Gastrocnemius medialis (tissue), 4 donors: ENCODE measurements around the gene IL6ST. TPM values are rescaled to one million over a fixed set of nuclear protein-coding genes. Genes with fewer than 3 reads are reported as not detected.

ENCODE experiments used
- ATAC-seq, 2 donors: fragments of 150-250 bp; one replicate each; pipeline ENCODE4 v1.9.1; 2016
- DNase-seq, 2 donors: peaks; one replicate each; pipeline ENCODE4 v3.0.0-alpha.2; 2019
- H3K27ac ChIP-seq, 4 donors: fragments of 200-600 bp; sonication (generic); 1 replicate in 1 of 4; 2 replicates in 3 of 4; pipeline ENCODE4 v1.5.1; 2016 to 2018; ENCODE audit warnings: mild to moderate bottlenecking in 2 of 4, moderate library complexity in 1 of 4
- H3K27me3 ChIP-seq, 3 donors: fragments of 200-600 bp; sonication (generic) in 2 of 3; 1 replicate in 1 of 3; 2 replicates in 2 of 3; pipeline versions ENCODE4 v1.5.1 to v1.6.0; 2016 to 2019; ENCODE audit warnings: mild to moderate bottlenecking in 1 of 3, moderate library complexity in 1 of 3
- H3K36me3 ChIP-seq, 2 donors: fragments of 200-600 bp; sonication (generic) in 1 of 2; one replicate each; pipeline ENCODE4 v1.5.1; 2017 to 2018
- H3K4me1 ChIP-seq, 2 donors: fragments of 200-600 bp; sonication (generic) in 1 of 2; one replicate each; pipeline ENCODE4 v1.5.1; 2016 to 2017; ENCODE audit warnings: mild to moderate bottlenecking in 2 of 2
- H3K4me3 ChIP-seq, 4 donors: fragments of 200-600 bp; sonication (generic) in 3 of 4; 1 replicate in 1 of 4; 2 replicates in 3 of 4; pipeline ENCODE4 v1.5.1; 2016 to 2019; ENCODE audit warnings: mild to moderate bottlenecking in 2 of 4
- H3K9me3 ChIP-seq, 3 donors: fragments of 200-600 bp; sonication (generic) in 2 of 3; 1 replicate in 1 of 3; 2 replicates in 2 of 3; pipeline ENCODE4 v1.5.1; 2016 to 2019
- POLR2A ChIP-seq, 2 donors: fragments of 450-650 bp; IDR thresholded peaks; one replicate each; pipeline ENCODE4 v1.6.1; 2017; ENCODE audit warnings: antibody characterized with exemption in 2 of 2, mild to moderate bottlenecking in 2 of 2, moderate library complexity in 2 of 2
- in situ Hi-C, 4 donors: fragments of 200-750 bp; cut with MboI; loops; one replicate each; pipeline versions ENCODE4 v1.15.0 to v1.8.0; 2017; ENCODE audit warnings: low sequenced_read_pairs in 4 of 4
- intact Hi-C: fragments of 100-400 bp; cut with DNase I; formaldehyde crosslinking; loops from one replicate; pipeline ENCODE4 v1.15.1; 2023; ENCODE audit warnings: low total_unique reads
- total RNA-seq, 4 donors: library from RNA; depleted of rRNA; stranded (reverse); fragments of >200 nt; gene quantifications; one replicate each; pipeline versions ENCODE4 v1.1.0 to v1.2.3, GENCODE V29; 2016
- TF ChIP-seq, protein P1 (sequence below), 5 experiments: fragments of 450-650 bp in 3 of 5; fragments of 200-600 bp in 2 of 5; sonication (generic) in 2 of 5; IDR thresholded peaks in 4 of 5; conservative IDR thresholded peaks in 1 of 5; 1 replicate in 4 of 5; 2 replicates in 1 of 5; pipeline ENCODE4 v1.5.1; 2016 to 2019; ENCODE audit warnings: antibody characterized with exemption in 5 of 5, mild to moderate bottlenecking in 3 of 5, moderate library complexity in 3 of 5

Gene IL6ST
- total RNA-seq, 4 donors from 2014 or later: 128 to 228 (median 167) TPM

DNA sequence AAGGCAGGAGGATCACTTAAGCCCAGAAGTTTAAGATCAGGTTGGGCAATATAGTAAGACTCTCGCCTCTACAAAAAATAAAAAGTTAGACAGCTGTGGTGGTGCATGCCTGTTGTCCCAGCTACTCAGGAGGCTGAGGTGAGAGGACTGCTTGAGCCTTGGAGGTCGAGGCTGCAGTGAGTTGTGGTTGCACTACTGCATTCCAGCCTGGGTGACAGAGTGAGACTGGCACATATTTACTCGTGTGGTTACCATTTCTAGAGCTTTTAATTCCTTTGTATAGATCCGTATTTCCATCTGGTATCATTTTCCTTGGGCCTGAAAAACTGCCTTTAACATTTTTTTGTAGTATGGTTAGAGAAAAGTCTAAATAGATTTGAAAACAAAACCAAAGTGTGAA lies 7.8 kb downstream of the IL6ST start:
- Histone ChIP-seq H3K36me3 (peaks cover 0 to 14% of the 10 kb centered on the region in 2 donors), H3K4me1 (peaks cover 52 to 56% of the 10 kb centered on the region in 2 donors), H3K27me3 (no peaks in the 10 kb centered on the region), H3K4me3 (no peak overlapping the region), H3K9me3 (no peaks in the 10 kb centered on the region), H3K27ac (no peak overlapping the region)
- ATAC-seq (no peak), DNase-seq (no peak)
- no peak for TF ChIP-seq POLR2A (IDR thresholded peaks at IDR 0.05)
- intact Hi-C loops: no loop called here
- in situ Hi-C loops: loop anchor here in 3 of 4 donors (5.0 to 25.0 kb wide), 3 partner anchors 200 to 1200 kb away; no protein-coding TSS in a partner anchor

DNA sequence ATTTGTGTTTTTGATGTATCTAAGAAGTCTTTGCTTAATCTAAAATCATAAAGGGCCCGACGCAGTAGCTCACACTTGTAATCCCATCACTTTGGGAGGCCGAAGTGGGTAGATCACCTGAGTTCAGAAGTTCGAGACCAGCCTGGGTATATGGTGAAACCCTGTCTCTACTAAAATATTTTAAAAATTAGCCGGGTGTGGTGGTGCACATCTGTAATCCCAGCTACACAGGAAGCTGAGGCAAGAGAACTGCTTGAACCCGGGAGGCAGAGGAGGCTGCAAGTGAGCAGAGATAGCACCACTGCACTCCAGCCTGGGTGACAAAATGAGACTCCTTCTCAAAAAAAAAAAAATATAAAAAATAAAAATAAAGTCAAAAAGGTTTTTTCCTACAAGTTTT lies 9.6 kb downstream of the IL6ST start:
- in situ Hi-C loops (loop anchor here in 3 of 4 donors (5.0 to 25.0 kb wide), 3 partner anchors 202 to 1202 kb away; no protein-coding TSS in a partner anchor), intact Hi-C loops (no loop called here)
- Histone ChIP-seq H3K27me3 (no peaks in the 10 kb centered on the region), H3K4me3 (no peak overlapping the region), H3K36me3 (peaks cover 0 to 27% of the 10 kb centered on the region in 2 donors), H3K4me1 (peaks cover 42 to 44% of the 10 kb centered on the region in 2 donors), H3K27ac (peak overlapping the region in 1 of 4 donors; percentile 26), H3K9me3 (no peaks in the 10 kb centered on the region)
- TF ChIP-seq, protein P1, sequence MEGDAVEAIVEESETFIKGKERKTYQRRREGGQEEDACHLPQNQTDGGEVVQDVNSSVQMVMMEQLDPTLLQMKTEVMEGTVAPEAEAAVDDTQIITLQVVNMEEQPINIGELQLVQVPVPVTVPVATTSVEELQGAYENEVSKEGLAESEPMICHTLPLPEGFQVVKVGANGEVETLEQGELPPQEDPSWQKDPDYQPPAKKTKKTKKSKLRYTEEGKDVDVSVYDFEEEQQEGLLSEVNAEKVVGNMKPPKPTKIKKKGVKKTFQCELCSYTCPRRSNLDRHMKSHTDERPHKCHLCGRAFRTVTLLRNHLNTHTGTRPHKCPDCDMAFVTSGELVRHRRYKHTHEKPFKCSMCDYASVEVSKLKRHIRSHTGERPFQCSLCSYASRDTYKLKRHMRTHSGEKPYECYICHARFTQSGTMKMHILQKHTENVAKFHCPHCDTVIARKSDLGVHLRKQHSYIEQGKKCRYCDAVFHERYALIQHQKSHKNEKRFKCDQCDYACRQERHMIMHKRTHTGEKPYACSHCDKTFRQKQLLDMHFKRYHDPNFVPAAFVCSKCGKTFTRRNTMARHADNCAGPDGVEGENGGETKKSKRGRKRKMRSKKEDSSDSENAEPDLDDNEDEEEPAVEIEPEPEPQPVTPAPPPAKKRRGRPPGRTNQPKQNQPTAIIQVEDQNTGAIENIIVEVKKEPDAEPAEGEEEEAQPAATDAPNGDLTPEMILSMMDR (IDR thresholded peaks at IDR 0.05 in 4 of 5, conservative IDR thresholded peaks at IDR 0.05 in 1 of 5): no peak
- TF ChIP-seq POLR2A (IDR thresholded peaks at IDR 0.05): no peak
- no peak for ATAC-seq
- DNase-seq: no peak

DNA sequence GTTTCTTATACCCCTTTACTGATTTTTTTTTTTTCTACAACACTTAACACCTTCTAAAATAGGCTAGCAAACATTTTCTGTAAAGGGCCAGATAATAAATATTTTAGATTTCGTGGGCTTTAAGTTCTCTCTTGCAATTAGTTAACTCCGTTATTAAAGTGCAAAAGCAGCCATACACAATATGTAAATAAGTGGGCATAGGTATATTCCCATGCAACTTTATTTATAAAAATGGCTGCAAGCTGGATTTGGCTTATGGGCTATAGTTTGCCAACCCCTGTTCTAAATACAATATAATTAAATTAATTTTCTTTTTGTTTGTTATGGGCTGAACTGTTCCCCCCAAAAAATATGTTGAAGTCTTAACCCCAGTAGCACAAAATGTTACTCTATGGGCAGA lies 10.8 kb downstream of the IL6ST start:
- Histone ChIP-seq H3K27ac (peak overlapping the region in 2 of 4 donors; percentile 16 to 26), H3K4me3 (peak overlapping the region in 1 of 4 donors; percentile 4), H3K27me3 (no peaks in the 10 kb centered on the region), H3K4me1 (peaks cover 32 to 33% of the 10 kb centered on the region in 2 donors), H3K9me3 (no peaks in the 10 kb centered on the region), H3K36me3 (peaks cover 0 to 27% of the 10 kb centered on the region in 2 donors)
- DNase-seq (no peak), ATAC-seq (no peak)
- TF ChIP-seq, protein P1 (IDR thresholded peaks at IDR 0.05 in 4 of 5, conservative IDR thresholded peaks at IDR 0.05 in 1 of 5): no peak
- no peak for TF ChIP-seq POLR2A (IDR thresholded peaks at IDR 0.05)
- intact Hi-C loops (loop anchor here (5.0 kb wide), 1 partner anchor 853 kb away; no protein-coding TSS in a partner anchor), in situ Hi-C loops (loop anchor here in 3 of 4 donors (25.0 kb wide), 2 partner anchors 203 to 1203 kb away; no protein-coding TSS in a partner anchor)

DNA sequence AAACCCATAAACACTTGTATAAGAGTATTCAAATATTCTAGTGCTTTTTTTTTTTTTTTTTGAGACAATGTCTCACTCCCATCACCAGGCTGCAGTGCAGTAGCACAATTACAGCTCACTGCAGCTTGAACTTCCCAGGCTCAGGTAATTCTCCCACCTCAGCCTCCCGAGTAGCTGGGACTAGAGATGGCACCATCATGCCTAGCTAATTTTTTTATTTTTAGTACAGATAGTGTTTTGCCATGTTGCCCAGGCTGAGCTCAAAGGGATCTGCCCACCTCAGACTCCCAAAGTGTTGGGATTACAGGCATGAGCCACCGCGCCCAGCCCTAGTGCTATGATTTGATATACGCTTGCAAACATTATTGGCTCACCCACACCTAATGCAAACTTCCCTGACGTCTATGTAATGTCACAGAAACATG lies 11.8 kb downstream of the IL6ST start:
- intact Hi-C loops: loop anchor here (5.0 kb wide), 1 partner anchor 854 kb away; no protein-coding TSS in a partner anchor
- in situ Hi-C loops: loop anchor here in 3 of 4 donors (25.0 kb wide), 2 partner anchors 204 to 1204 kb away; no protein-coding TSS in a partner anchor

DNA sequence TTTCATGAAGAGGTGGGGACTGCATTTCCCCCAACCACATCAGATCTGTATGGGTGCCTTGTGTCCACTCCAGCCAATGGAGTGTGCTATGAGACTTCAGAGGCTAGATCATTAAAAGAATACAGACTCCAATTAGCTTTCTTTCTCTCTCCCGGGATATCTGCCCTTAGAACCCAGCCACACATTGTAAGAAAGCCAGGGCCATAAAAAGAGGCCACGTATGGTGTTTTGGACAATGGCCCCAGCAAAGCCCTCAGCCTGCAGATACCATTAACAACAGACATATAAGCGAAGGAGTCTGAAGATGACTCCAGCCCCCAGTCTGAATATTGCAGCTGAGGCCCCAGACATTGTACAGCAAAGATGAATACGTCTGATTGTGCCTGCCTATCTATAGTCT lies 21.5 kb downstream of the IL6ST start:
- intact Hi-C loops (no loop called here), in situ Hi-C loops (loop anchor here in 3 of 4 donors (25.0 kb wide), 2 partner anchors 661 to 686 kb away; partner anchors contain the start of genes DHX29 (in 1 of the 3) and MTREX (in 1 of the 3))
- Histone ChIP-seq H3K27me3 (no peaks in the 10 kb centered on the region), H3K27ac (no peak overlapping the region), H3K36me3 (peaks cover 3 to 18% of the 10 kb centered on the region in 2 donors), H3K4me1 (peaks cover 10 to 24% of the 10 kb centered on the region in 2 donors), H3K4me3 (no peak overlapping the region), H3K9me3 (no peaks in the 10 kb centered on the region)
- TF ChIP-seq, protein P1 (IDR thresholded peaks at IDR 0.05 in 4 of 5, conservative IDR thresholded peaks at IDR 0.05 in 1 of 5): no peak
- ATAC-seq (no peak), DNase-seq (no peak)

More for the DNA sequence above, 11.8 kb downstream of the IL6ST start:
- no peak overlapping the region for H3K4me3 ChIP-seq
- no peaks in the 10 kb centered on the region for H3K9me3 ChIP-seq
- peaks cover 0 to 27% of the 10 kb centered on the region in 2 donors for H3K36me3 ChIP-seq
- no peak for DNase-seq
- peaks cover 37 to 38% of the 10 kb centered on the region in 2 donors for H3K4me1 ChIP-seq
- no peaks in the 10 kb centered on the region for H3K27me3 ChIP-seq
- no peak for TF ChIP-seq POLR2A (IDR thresholded peaks at IDR 0.05)
- TF ChIP-seq, protein P1 (IDR thresholded peaks at IDR 0.05 in 4 of 5, conservative IDR thresholded peaks at IDR 0.05 in 1 of 5): peak in 1 of 5 experiments; percentile 28
- peak overlapping the region; percentile 2 to 52 (median 46) for H3K27ac ChIP-seq
- no peak for ATAC-seq
